ENCODE measurements around the gene ESR1.
"Not testable (repeated sequence)": the region's sequence is repeated elsewhere in the genome, so short reads cannot be mapped to it uniquely, and the experiment has no call there.

ESR1 gene

GRCh38 chr6:152008779-152009178 is 201.3 kb downstream of the ESR1 start:
- TF ChIP-seq ZFX (IDR thresholded peaks at IDR 0.05): no peak
- no peak for TF ChIP-seq CTCF (conservative IDR thresholded peaks at IDR 0.05)
- no peak overlapping the region for H3K27ac ChIP-seq

GRCh38 chr6:152012227-152012626 is 204.7 kb downstream of the ESR1 start:
- no peak overlapping the region for H3K27ac ChIP-seq
- no peak for TF ChIP-seq ZFX (IDR thresholded peaks at IDR 0.05)
- TF ChIP-seq CTCF (conservative IDR thresholded peaks at IDR 0.05): no peak

GRCh38 chr6:152018876-152019275 is 211.4 kb downstream of the ESR1 start:
- TF ChIP-seq CTCF (conservative IDR thresholded peaks at IDR 0.05) (no peak), ZFX (IDR thresholded peaks at IDR 0.05) (no peak)
- no peak overlapping the region for H3K27ac ChIP-seq

GRCh38 chr6:152022303-152022702 is 214.8 kb downstream of the ESR1 start:
- TF ChIP-seq ZFX (IDR thresholded peaks at IDR 0.05) (no peak), CTCF (conservative IDR thresholded peaks at IDR 0.05) (no peak)
- no peak overlapping the region for H3K27ac ChIP-seq

GRCh38 chr6:152023613-152024012 is 216.1 kb downstream of the ESR1 start:
- TF ChIP-seq ZFX (IDR thresholded peaks at IDR 0.05) (no peak), CTCF (conservative IDR thresholded peaks at IDR 0.05) (no peak)
- H3K27ac ChIP-seq: no peak overlapping the region

- TF ChIP-seq ZFX (IDR thresholded peaks at IDR 0.05) (no peak), CTCF (conservative IDR thresholded peaks at IDR 0.05) (no peak)
- H3K27ac ChIP-seq: no peak overlapping the region
Observed at GRCh38 chr6:152026291-152026690, 218.8 kb downstream of the ESR1 start.

- not testable (repeated sequence) for H3K27ac ChIP-seq
Observed at GRCh38 chr6:152026744-152027143, 219.3 kb downstream of the ESR1 start.

GRCh38 chr6:152033765-152034164 is 226.3 kb downstream of the ESR1 start:
- not testable (repeated sequence) for H3K27ac ChIP-seq

GRCh38 chr6:152034631-152035030 is 227.1 kb downstream of the ESR1 start:
- TF ChIP-seq ZFX (IDR thresholded peaks at IDR 0.05): no peak
- TF ChIP-seq CTCF (conservative IDR thresholded peaks at IDR 0.05): no peak
- no peak overlapping the region for H3K27ac ChIP-seq

Data from C4-2B (cell line).